ENCODE data around the gene TBX5. TPM values are rescaled to one million over a fixed set of nuclear protein-coding genes. Genes with fewer than 3 reads are reported as not detected.

The TBX5 gene
- total RNA-seq (2014; rRNA removed; shearing (Covaris generic)) (0.21 TPM in 1 of 2 replicates, not detected in the other), polyA plus RNA-seq (2016; fragmentation: Nextera tagmentation; extraction: Ambion mirVana) (not detected in 2 replicates)
- long read RNA-seq, result 0 reads

GRCh38 chr12:114405519-114406271 lies at the start of gene TBX5:
Gene TBX5, minus strand, starts transcription at chr12:114406144. Its CDS starts 2,246 bp downstream, at chr12:114403898.
- H3F3A ChIP-seq (replicated peaks; ENCODE audit: low read depth), result peaks cover 40% of the 10 kb centered on the region
- H3K27ac ChIP-seq (ENCODE audit: low read depth), result no peak within 1 kb of the TSS
- peak; percentile 1; the same call in 2 of the 3 replicates for ATAC-seq
- H3K79me2 ChIP-seq (replicated peaks; ENCODE audit: insufficient read depth), result no peaks in the 10 kb centered on the region
- peaks cover 100% of the 10 kb centered on the region for H3K27me3 Mint-ChIP-seq (ENCODE audit: insufficient read depth, low read depth, poor library complexity)
- H3K9me2 ChIP-seq (ENCODE audit: insufficient read depth), result no peaks in the 10 kb centered on the region
- H3K36me3 Mint-ChIP-seq (ENCODE audit: low read depth), result no peaks in the 10 kb centered on the region; the same call in 2 of the 3 replicates
- peaks cover 73% of the 10 kb centered on the region for H3K4me1 Mint-ChIP-seq
- no peaks in the 10 kb centered on the region for H3K36me3 ChIP-seq (ENCODE audit: insufficient read depth)
- H3K4me1 ChIP-seq (ENCODE audit: insufficient read depth), result peaks cover 82% of the 10 kb centered on the region
- peaks cover 32% of the 10 kb centered on the region for H4K20me1 ChIP-seq (replicated peaks; ENCODE audit: insufficient read depth)
- peak; percentile 41 for DNase-seq (ENCODE audit: low spot score)
- peak within 1 kb of the TSS; percentile 36 for H3K4me3 ChIP-seq
- peaks cover 16% of the 10 kb centered on the region; the same call in 2 of the 3 replicates for H3K9me3 Mint-ChIP-seq
- TF ChIP-seq, protein P1, sequence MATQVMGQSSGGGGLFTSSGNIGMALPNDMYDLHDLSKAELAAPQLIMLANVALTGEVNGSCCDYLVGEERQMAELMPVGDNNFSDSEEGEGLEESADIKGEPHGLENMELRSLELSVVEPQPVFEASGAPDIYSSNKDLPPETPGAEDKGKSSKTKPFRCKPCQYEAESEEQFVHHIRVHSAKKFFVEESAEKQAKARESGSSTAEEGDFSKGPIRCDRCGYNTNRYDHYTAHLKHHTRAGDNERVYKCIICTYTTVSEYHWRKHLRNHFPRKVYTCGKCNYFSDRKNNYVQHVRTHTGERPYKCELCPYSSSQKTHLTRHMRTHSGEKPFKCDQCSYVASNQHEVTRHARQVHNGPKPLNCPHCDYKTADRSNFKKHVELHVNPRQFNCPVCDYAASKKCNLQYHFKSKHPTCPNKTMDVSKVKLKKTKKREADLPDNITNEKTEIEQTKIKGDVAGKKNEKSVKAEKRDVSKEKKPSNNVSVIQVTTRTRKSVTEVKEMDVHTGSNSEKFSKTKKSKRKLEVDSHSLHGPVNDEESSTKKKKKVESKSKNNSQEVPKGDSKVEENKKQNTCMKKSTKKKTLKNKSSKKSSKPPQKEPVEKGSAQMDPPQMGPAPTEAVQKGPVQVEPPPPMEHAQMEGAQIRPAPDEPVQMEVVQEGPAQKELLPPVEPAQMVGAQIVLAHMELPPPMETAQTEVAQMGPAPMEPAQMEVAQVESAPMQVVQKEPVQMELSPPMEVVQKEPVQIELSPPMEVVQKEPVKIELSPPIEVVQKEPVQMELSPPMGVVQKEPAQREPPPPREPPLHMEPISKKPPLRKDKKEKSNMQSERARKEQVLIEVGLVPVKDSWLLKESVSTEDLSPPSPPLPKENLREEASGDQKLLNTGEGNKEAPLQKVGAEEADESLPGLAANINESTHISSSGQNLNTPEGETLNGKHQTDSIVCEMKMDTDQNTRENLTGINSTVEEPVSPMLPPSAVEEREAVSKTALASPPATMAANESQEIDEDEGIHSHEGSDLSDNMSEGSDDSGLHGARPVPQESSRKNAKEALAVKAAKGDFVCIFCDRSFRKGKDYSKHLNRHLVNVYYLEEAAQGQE (IDR thresholded peaks at IDR 0.05; ENCODE audit: unreplicated experiment), result no peak
- TF ChIP-seq EZH2phosphoT487 (IDR thresholded peaks at IDR 0.05; ENCODE audit: unreplicated experiment) (peak; percentile 99), CREB1 (CRISPR knock-in tag; IDR thresholded peaks at IDR 0.05; ENCODE audit: low read depth) (no peak), ZNF114 (CRISPR knock-in tag; IDR thresholded peaks at IDR 0.05) (no peak), EZH2 (IDR thresholded peaks at IDR 0.05; ENCODE audit: low read depth, unreplicated experiment) (peak; percentile 99), STAT1 (IDR thresholded peaks at IDR 0.05; ENCODE audit: unreplicated experiment) (no peak), POLR2AphosphoS5 (IDR thresholded peaks at IDR 0.05; ENCODE audit: low read depth) (no peak), NANOG (IDR thresholded peaks at IDR 0.05; ENCODE audit: borderline replicate concordance) (no peak), JUNB (IDR thresholded peaks at IDR 0.05; ENCODE audit: unreplicated experiment) (no peak), ZNF331 (CRISPR knock-in tag; IDR thresholded peaks at IDR 0.05; ENCODE audit: low read depth) (no peak), ETS1 (IDR thresholded peaks at IDR 0.05) (no peak)
- TF ChIP-seq, protein P2, sequence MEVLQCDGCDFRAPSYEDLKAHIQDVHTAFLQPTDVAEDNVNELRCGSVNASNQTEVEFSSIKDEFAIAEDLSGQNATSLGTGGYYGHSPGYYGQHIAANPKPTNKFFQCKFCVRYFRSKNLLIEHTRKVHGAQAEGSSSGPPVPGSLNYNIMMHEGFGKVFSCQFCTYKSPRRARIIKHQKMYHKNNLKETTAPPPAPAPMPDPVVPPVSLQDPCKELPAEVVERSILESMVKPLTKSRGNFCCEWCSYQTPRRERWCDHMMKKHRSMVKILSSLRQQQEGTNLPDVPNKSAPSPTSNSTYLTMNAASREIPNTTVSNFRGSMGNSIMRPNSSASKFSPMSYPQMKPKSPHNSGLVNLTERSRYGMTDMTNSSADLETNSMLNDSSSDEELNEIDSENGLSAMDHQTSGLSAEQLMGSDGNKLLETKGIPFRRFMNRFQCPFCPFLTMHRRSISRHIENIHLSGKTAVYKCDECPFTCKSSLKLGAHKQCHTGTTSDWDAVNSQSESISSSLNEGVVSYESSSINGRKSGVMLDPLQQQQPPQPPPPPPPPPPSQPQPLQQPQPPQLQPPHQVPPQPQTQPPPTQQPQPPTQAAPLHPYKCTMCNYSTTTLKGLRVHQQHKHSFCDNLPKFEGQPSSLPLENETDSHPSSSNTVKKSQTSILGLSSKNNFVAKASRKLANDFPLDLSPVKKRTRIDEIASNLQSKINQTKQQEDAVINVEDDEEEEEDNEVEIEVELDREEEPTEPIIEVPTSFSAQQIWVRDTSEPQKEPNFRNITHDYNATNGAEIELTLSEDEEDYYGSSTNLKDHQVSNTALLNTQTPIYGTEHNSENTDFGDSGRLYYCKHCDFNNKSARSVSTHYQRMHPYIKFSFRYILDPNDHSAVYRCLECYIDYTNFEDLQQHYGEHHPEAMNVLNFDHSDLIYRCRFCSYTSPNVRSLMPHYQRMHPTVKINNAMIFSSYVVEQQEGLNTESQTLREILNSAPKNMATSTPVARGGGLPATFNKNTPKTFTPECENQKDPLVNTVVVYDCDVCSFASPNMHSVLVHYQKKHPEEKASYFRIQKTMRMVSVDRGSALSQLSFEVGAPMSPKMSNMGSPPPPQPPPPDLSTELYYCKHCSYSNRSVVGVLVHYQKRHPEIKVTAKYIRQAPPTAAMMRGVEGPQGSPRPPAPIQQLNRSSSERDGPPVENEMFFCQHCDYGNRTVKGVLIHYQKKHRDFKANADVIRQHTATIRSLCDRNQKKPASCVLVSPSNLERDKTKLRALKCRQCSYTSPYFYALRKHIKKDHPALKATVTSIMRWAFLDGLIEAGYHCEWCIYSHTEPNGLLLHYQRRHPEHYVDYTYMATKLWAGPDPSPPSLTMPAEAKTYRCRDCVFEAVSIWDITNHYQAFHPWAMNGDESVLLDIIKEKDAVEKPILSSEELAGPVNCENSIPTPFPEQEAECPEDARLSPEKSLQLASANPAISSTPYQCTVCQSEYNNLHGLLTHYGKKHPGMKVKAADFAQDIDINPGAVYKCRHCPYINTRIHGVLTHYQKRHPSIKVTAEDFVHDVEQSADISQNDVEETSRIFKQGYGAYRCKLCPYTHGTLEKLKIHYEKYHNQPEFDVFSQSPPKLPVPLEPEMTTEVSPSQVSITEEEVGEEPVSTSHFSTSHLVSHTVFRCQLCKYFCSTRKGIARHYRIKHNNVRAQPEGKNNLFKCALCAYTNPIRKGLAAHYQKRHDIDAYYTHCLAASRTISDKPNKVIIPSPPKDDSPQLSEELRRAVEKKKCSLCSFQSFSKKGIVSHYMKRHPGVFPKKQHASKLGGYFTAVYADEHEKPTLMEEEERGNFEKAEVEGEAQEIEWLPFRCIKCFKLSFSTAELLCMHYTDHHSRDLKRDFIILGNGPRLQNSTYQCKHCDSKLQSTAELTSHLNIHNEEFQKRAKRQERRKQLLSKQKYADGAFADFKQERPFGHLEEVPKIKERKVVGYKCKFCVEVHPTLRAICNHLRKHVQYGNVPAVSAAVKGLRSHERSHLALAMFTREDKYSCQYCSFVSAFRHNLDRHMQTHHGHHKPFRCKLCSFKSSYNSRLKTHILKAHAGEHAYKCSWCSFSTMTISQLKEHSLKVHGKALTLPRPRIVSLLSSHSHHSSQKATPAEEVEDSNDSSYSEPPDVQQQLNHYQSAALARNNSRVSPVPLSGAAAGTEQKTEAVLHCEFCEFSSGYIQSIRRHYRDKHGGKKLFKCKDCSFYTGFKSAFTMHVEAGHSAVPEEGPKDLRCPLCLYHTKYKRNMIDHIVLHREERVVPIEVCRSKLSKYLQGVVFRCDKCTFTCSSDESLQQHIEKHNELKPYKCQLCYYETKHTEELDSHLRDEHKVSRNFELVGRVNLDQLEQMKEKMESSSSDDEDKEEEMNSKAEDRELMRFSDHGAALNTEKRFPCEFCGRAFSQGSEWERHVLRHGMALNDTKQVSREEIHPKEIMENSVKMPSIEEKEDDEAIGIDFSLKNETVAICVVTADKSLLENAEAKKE (CRISPR knock-in tag; IDR thresholded peaks at IDR 0.05), result no peak
- TF ChIP-seq, protein P3, sequence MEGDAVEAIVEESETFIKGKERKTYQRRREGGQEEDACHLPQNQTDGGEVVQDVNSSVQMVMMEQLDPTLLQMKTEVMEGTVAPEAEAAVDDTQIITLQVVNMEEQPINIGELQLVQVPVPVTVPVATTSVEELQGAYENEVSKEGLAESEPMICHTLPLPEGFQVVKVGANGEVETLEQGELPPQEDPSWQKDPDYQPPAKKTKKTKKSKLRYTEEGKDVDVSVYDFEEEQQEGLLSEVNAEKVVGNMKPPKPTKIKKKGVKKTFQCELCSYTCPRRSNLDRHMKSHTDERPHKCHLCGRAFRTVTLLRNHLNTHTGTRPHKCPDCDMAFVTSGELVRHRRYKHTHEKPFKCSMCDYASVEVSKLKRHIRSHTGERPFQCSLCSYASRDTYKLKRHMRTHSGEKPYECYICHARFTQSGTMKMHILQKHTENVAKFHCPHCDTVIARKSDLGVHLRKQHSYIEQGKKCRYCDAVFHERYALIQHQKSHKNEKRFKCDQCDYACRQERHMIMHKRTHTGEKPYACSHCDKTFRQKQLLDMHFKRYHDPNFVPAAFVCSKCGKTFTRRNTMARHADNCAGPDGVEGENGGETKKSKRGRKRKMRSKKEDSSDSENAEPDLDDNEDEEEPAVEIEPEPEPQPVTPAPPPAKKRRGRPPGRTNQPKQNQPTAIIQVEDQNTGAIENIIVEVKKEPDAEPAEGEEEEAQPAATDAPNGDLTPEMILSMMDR (conservative IDR thresholded peaks at IDR 0.05; ENCODE audit: low read depth in 2 of 2), result no peak
- H3K4me2 ChIP-seq, result peak within 1 kb of the TSS; percentile 71
- H3K27me3 ChIP-seq (ENCODE audit: insufficient read depth), result peaks cover 100% of the 10 kb centered on the region
- H2AFZ ChIP-seq, result no peak within 1 kb of the TSS
- peak within 1 kb of the TSS; percentile 64 for H3K4me3 Mint-ChIP-seq
- no peak within 1 kb of the TSS for H3K27ac Mint-ChIP-seq
